Ramos (cell line): Measurements from ENCODE around the gene TRABD.

Experiments
- in situ Hi-C: fragments of 300-500 bp; cut with MboI; formaldehyde crosslinking; loops from one replicate; pipeline ENCODE4 v1.14.3; 2022; ENCODE audit warnings: low sequenced_read_pairs; ENCODE audit not compliant: unreplicated experiment

TRABD gene

GRCh38 chr22:50232481-50233151 lies 46.9 kb downstream of the TRABD start:
- in situ Hi-C loops = no loop called here

GRCh38 chr22:50233223-50233622 lies 47.5 kb downstream of the TRABD start:
- in situ Hi-C loops = no loop called here

- in situ Hi-C loops = no loop called here
These were observed 51.2 kb downstream of the TRABD start for GRCh38 chr22:50236731-50237409.

- in situ Hi-C loops = no loop called here
These were observed 53.0 kb downstream of the TRABD start for GRCh38 chr22:50238755-50239154.

- in situ Hi-C loops = no loop called here
These were observed 56.8 kb downstream of the TRABD start for GRCh38 chr22:50242406-50242949.

- in situ Hi-C loops = no loop called here
These were observed 58.1 kb downstream of the TRABD start for GRCh38 chr22:50243685-50244419.

GRCh38 chr22:50244420-50245213 lies 58.9 kb downstream of the TRABD start, which contains the start of gene TUBGCP6:
Gene TUBGCP6, minus strand, starts transcription at chr22:50245023. Its CDS starts 564 bp downstream, at chr22:50244459.
- in situ Hi-C loops = no loop called here

GRCh38 chr22:50245214-50246072 lies 59.7 kb downstream of the TRABD start:
- in situ Hi-C loops = no loop called here

- in situ Hi-C loops = no loop called here
These were observed 60.8 kb downstream of the TRABD start for GRCh38 chr22:50246242-50247175.

GRCh38 chr22:50247748-50248147 lies 62.0 kb downstream of the TRABD start:
- in situ Hi-C loops = no loop called here

GRCh38 chr22:50248196-50249081 lies 62.7 kb downstream of the TRABD start:
- in situ Hi-C loops = no loop called here
